Measurements from ENCODE around the gene ITGAD.

DNA sequence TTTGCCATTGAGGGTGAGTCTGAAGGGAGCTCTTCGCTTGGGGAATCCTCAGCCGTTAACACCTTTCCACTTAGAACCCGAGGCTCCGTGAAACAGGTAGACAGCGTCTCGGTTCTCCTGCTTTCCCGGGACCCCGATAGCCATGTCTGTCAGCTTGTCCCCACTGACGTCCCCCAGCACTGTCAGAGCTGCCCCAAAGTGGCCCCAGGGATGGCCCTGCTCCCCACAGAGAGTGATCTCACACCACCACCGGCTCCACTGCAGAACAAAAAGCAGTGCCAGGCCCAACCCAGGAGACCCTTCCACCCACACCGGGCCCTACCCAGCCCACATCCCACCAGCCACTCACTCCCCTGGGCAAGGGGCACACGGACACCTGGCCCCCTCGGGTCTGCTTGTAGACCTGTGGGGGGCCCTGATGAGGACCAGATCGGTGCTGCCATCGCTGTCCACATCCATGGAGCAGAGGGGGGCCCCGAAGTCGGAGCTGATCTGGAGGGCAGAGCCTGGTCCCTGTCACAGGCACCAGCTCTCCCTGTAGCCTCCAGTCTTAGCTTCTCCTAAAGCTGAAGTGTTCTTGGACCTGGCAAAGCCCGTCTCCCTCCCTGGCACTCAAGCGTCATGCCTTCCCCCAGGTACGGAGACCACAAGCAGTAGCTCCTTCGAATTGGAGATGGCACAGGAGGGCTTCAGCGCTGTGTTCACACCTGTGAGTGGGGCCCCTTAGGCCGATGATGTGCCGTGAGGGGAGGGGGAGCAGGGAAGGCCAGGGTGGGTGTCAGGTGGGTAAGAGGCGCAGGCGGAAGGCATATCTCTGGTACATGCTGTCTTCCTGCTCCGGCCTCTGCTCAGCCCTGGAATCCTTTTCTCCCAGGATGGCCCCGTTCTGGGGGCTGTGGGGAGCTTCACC is 31.7 kb upstream of the ITGAD start:
- TF ChIP-seq, protein P1, sequence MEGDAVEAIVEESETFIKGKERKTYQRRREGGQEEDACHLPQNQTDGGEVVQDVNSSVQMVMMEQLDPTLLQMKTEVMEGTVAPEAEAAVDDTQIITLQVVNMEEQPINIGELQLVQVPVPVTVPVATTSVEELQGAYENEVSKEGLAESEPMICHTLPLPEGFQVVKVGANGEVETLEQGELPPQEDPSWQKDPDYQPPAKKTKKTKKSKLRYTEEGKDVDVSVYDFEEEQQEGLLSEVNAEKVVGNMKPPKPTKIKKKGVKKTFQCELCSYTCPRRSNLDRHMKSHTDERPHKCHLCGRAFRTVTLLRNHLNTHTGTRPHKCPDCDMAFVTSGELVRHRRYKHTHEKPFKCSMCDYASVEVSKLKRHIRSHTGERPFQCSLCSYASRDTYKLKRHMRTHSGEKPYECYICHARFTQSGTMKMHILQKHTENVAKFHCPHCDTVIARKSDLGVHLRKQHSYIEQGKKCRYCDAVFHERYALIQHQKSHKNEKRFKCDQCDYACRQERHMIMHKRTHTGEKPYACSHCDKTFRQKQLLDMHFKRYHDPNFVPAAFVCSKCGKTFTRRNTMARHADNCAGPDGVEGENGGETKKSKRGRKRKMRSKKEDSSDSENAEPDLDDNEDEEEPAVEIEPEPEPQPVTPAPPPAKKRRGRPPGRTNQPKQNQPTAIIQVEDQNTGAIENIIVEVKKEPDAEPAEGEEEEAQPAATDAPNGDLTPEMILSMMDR (conservative IDR thresholded peaks at IDR 0.05; ENCODE audit: low read depth, low read length): no peak
- TF ChIP-seq EZH2phosphoT487 (IDR thresholded peaks at IDR 0.05; ENCODE audit: borderline replicate concordance, low read length) (no peak), EZH2 (IDR thresholded peaks at IDR 0.05; ENCODE audit: low read length, unreplicated experiment) (no peak)

Data from PC-3 (cell line).